OCI-LY7 (cell line): ENCODE data around the gene RNF17. TPM values are rescaled to one million over a fixed set of nuclear protein-coding genes. Genes with fewer than 3 reads are reported as not detected.

Experiments used
- BruUV-seq: library from RNA; stranded (reverse); fragments of 400-500 nt; replicated peaks from 2 replicates; lab custom pipeline; 2021; lab: Mats Ljungman, UMichigan
- CTCF ChIA-PET: fragments of 300-600 bp; sonication (Branson Sonifier 250); formaldehyde crosslinking; loops from one replicate; lab custom pipeline; 2022; ENCODE audit warnings: antibody characterized with exemption; ENCODE audit not compliant: unreplicated experiment; lab: Charles Lee
- POLR2A ChIA-PET: fragments of 300-600 bp; sonication (Branson Sonifier 250); formaldehyde crosslinking; loops from one replicate; lab custom pipeline; 2022; ENCODE audit warnings: antibody characterized with exemption; lab: Charles Lee
- DNase-seq: peaks from one replicate; pipeline ENCODE4 v3.0.0-alpha.2; 2015; ENCODE audit warnings: low spot score
- H2AFZ ChIP-seq: fragments of 200-600 bp; sonication (generic), shearing (Covaris generic); 2 replicates; pipeline ENCODE4 v1.6.1; 2014; ENCODE audit warnings: mild to moderate bottlenecking, antibody characterized with exemption, low read length, moderate library complexity
- H3K27ac ChIP-seq: fragments of 200-600 bp; sonication (generic); 2 replicates; pipeline ENCODE4 v1.5.1; 2014; ENCODE audit warnings: mixed run types, low read depth, mild to moderate bottlenecking, moderate library complexity, low read length, inconsistent platforms; ENCODE audit not compliant: poor library complexity, severe bottlenecking
- H3K36me3 ChIP-seq: fragments of 200-600 bp; sonication (generic); 2 replicates; pipeline ENCODE4 v1.6.1; 2014; ENCODE audit warnings: mild to moderate bottlenecking, antibody characterized with exemption, low read length, moderate library complexity, mixed read lengths; ENCODE audit not compliant: insufficient read depth
- H3K4me1 ChIP-seq: fragments of 200-600 bp; sonication (generic); 2 replicates; pipeline ENCODE4 v1.5.1; 2014; ENCODE audit warnings: mild to moderate bottlenecking, low read length; ENCODE audit not compliant: insufficient read depth, poor library complexity, severe bottlenecking
- H3K4me2 ChIP-seq: fragments of 200-600 bp; sonication (generic); 2 replicates; pipeline ENCODE4 v1.6.1; 2014; ENCODE audit warnings: mild to moderate bottlenecking, low read length
- H3K4me3 ChIP-seq: fragments of 200-600 bp; sonication (generic); 2 replicates; pipeline ENCODE4 v1.5.1; 2014; ENCODE audit warnings: mild to moderate bottlenecking, low read depth, low read length; ENCODE audit not compliant: poor library complexity, severe bottlenecking
- H3K79me2 ChIP-seq: fragments of 200-600 bp; sonication (generic); 2 replicates; pipeline ENCODE4 v1.6.1; 2016; ENCODE audit warnings: low read depth, mild to moderate bottlenecking, low read length, moderate library complexity, mixed read lengths; ENCODE audit not compliant: insufficient read depth
- H3K9me2 ChIP-seq: fragments of 200-600 bp; sonication (generic); 2 replicates; pipeline ENCODE4 v1.6.1; 2016; ENCODE audit warnings: mild to moderate bottlenecking, low read length, mixed read lengths; ENCODE audit not compliant: insufficient read depth
- H3K9me3 ChIP-seq: fragments of 200-600 bp; sonication (generic); 2 replicates; pipeline ENCODE4 v1.6.1; 2014; ENCODE audit warnings: mild to moderate bottlenecking, mixed run types, low read length, mixed read lengths
- H4K20me1 ChIP-seq: fragments of 200-600 bp; sonication (generic); 2 replicates; pipeline ENCODE4 v1.6.1; 2014; ENCODE audit warnings: mild to moderate bottlenecking, antibody characterized with exemption, low read length, moderate library complexity, mixed read lengths; ENCODE audit not compliant: insufficient read depth
- EZH2phosphoT487 ChIP-seq: fragments of 200-600 bp; sonication (generic); IDR thresholded peaks from 2 replicates; pipeline ENCODE4 v1.6.1; 2018; ENCODE audit warnings: low read depth, borderline replicate concordance, mild to moderate bottlenecking, mixed run types, antibody characterized with exemption, low read length, moderate library complexity, mixed read lengths
- intact Hi-C: fragments of 100-400 bp; cut with micrococcal nuclease; formaldehyde crosslinking; loops from one replicate; pipeline ENCODE4 v1.10.0; 2022; ENCODE audit not compliant: unreplicated experiment
- total RNA-seq, 2 experiments: library from RNA; depleted of rRNA in 1 of 2; stranded (reverse); fragments of >200 nt in 1 of 2; shearing (Covaris generic) in 1 of 2; gene quantifications; 2 replicates each; pipeline ENCODE4 v1.2.3, GENCODE V29; 2014 to 2022
- TF ChIP-seq, protein P1 (sequence below): fragments of 200-600 bp; sonication (generic); conservative IDR thresholded peaks from 2 replicates; pipeline ENCODE4 v1.5.1; 2014; ENCODE audit warnings: mild to moderate bottlenecking, antibody characterized with exemption, low read length, moderate library complexity, mixed read lengths

RNF17 gene
- total RNA-seq, 2 experiments from 2014 or later, result not detected

- no peaks in the 10 kb centered on the region for H4K20me1 ChIP-seq
- no peaks in the 10 kb centered on the region for H3K79me2 ChIP-seq
- no TSS peak for BruUV-seq
- no peaks in the 10 kb centered on the region for H3K4me1 ChIP-seq
- intact Hi-C loops, result no loop called here
- no peak overlapping the region for H3K27ac ChIP-seq
- no peak overlapping the region for H2AFZ ChIP-seq
- no peak for DNase-seq
- no peak overlapping the region for H3K4me2 ChIP-seq
- H3K9me2 ChIP-seq, result no peaks in the 10 kb centered on the region
- H3K36me3 ChIP-seq, result no peaks in the 10 kb centered on the region
- POLR2A ChIA-PET, result no interaction called here
- H3K4me3 ChIP-seq, result no peak overlapping the region
- CTCF ChIA-PET, result no interaction called here
- H3K9me3 ChIP-seq, result no peaks in the 10 kb centered on the region
- TF ChIP-seq, protein P1, sequence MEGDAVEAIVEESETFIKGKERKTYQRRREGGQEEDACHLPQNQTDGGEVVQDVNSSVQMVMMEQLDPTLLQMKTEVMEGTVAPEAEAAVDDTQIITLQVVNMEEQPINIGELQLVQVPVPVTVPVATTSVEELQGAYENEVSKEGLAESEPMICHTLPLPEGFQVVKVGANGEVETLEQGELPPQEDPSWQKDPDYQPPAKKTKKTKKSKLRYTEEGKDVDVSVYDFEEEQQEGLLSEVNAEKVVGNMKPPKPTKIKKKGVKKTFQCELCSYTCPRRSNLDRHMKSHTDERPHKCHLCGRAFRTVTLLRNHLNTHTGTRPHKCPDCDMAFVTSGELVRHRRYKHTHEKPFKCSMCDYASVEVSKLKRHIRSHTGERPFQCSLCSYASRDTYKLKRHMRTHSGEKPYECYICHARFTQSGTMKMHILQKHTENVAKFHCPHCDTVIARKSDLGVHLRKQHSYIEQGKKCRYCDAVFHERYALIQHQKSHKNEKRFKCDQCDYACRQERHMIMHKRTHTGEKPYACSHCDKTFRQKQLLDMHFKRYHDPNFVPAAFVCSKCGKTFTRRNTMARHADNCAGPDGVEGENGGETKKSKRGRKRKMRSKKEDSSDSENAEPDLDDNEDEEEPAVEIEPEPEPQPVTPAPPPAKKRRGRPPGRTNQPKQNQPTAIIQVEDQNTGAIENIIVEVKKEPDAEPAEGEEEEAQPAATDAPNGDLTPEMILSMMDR, result no peak
- TF ChIP-seq EZH2phosphoT487, result no peak
Measured at GRCh38 chr13:24746618-24747247, 17.2 kb upstream of the RNF17 start.

- H3K27ac ChIP-seq, result no peak overlapping the region
- no peaks in the 10 kb centered on the region for H4K20me1 ChIP-seq
- POLR2A ChIA-PET, result interaction anchor here (0.5 to 0.6 kb wide), 2 partner anchors 18 to 237 kb away, joined by 3 read pairs; no protein-coding TSS in a partner anchor
- no peaks in the 10 kb centered on the region for H3K9me3 ChIP-seq
- no peaks in the 10 kb centered on the region for H3K9me2 ChIP-seq
- no peak overlapping the region for H3K4me2 ChIP-seq
- no peak for DNase-seq
- no peaks in the 10 kb centered on the region for H3K4me1 ChIP-seq
- no peak for TF ChIP-seq EZH2phosphoT487
- TF ChIP-seq, protein P1, result no peak
- no peak overlapping the region for H2AFZ ChIP-seq
- intact Hi-C loops, result no loop called here
- H3K4me3 ChIP-seq, result no peak overlapping the region
- CTCF ChIA-PET, result no interaction called here
- no peaks in the 10 kb centered on the region for H3K36me3 ChIP-seq
- no TSS peak for BruUV-seq
- H3K79me2 ChIP-seq, result no peaks in the 10 kb centered on the region
Measured at GRCh38 chr13:24747248-24748060, 16.5 kb upstream of the RNF17 start.

GRCh38 chr13:24748061-24748400 lies 15.9 kb upstream of the RNF17 start:
- no TSS peak for BruUV-seq

More at GRCh38 chr13:24748061-24748400, 15.9 kb upstream of the RNF17 start:
- Histone ChIP-seq H3K4me3 (no peak overlapping the region), H3K9me3 (no peaks in the 10 kb centered on the region), H3K36me3 (no peaks in the 10 kb centered on the region), H3K4me1 (no peaks in the 10 kb centered on the region), H3K79me2 (no peaks in the 10 kb centered on the region), H3K4me2 (no peak overlapping the region), H3K27ac (no peak overlapping the region), H2AFZ (no peak overlapping the region), H3K9me2 (no peaks in the 10 kb centered on the region), H4K20me1 (no peaks in the 10 kb centered on the region)
- intact Hi-C loops, result no loop called here
- no peak for DNase-seq
- CTCF ChIA-PET, result no interaction called here
- TF ChIP-seq, protein P1, result no peak
- TF ChIP-seq EZH2phosphoT487, result no peak
- POLR2A ChIA-PET, result interaction anchor here (0.6 kb wide), 1 partner anchor 19 kb away, joined by 3 read pairs; no protein-coding TSS in a partner anchor
